Endothelial cell of umbilical vein (primary cell): ENCODE data around the gene APBA2. TPM values are rescaled to one million over a fixed set of nuclear protein-coding genes. Genes with fewer than 3 reads are reported as not detected.

Experiments used
- BruUV-seq: library from RNA; stranded (reverse); fragments of 400-500 nt; replicated peaks from 2 replicates; lab custom pipeline; 2021; lab: Mats Ljungman, UMichigan
- CTCF ChIA-PET: fragments of 300-600, 350-600 bp; sonication (Branson Sonifier 250); formaldehyde crosslinking; loops from one replicate; lab custom pipeline; 2021; ENCODE audit warnings: antibody characterized with exemption, inconsistent platforms; lab: Charles Lee
- POLR2A ChIA-PET: fragments of 300-600, 350-600 bp; sonication (Branson Sonifier 250); formaldehyde crosslinking; loops from one replicate; lab custom pipeline; 2021; ENCODE audit warnings: antibody characterized with exemption, inconsistent platforms; lab: Charles Lee
- DNase-seq: peaks from one replicate; pipeline ENCODE4 v3.0.0-alpha.2; 2011; ENCODE audit warnings: low read depth, low spot score
- FAIRE-seq: peaks from 2 replicates; lab custom pipeline; 2011; peaks lifted over from hg19 to GRCh38; lab: Jason Lieb, UNC
- H2AFZ ChIP-seq: 2 replicates; pipeline ENCODE4 v1.6.0; 2012; ENCODE audit warnings: low read depth, low read length, control low read depth, inconsistent platforms
- H3K27ac ChIP-seq: 2 replicates; pipeline ENCODE4 v1.5.1; 2011; ENCODE audit warnings: low read depth, mild to moderate bottlenecking, control low read depth, low read length, moderate library complexity; ENCODE audit not compliant: insufficient read depth
- H3K27me3 ChIP-seq, 2 experiments: 2 replicates each; pipeline versions ENCODE4 v1.6.0 to v1.6.1; 2011; ENCODE audit warnings: low read length in 2 of 2, mixed read lengths in 1 of 2; ENCODE audit not compliant: control insufficient read depth in 2 of 2, insufficient read depth in 2 of 2
- H3K36me3 ChIP-seq, 2 experiments: 2 replicates in 1 of 2; 3 replicates in 1 of 2; pipeline ENCODE4 v1.5.1; 2011; ENCODE audit warnings: low read length in 2 of 2, mild to moderate bottlenecking in 1 of 2, moderate library complexity in 1 of 2; ENCODE audit not compliant: control insufficient read depth in 2 of 2, insufficient read depth in 2 of 2; ENCODE audit errors: extremely low read depth in 1 of 2
- H3K4me1 ChIP-seq: 3 replicates; pipeline ENCODE4 v1.5.1; 2011; ENCODE audit warnings: mild to moderate bottlenecking, low read length; ENCODE audit not compliant: control insufficient read depth, insufficient read depth; ENCODE audit errors: extremely low read depth
- H3K4me2 ChIP-seq: 2 replicates; pipeline ENCODE4 v1.6.1; 2011; ENCODE audit warnings: low read length, control low read depth, mixed read lengths; ENCODE audit not compliant: insufficient read depth
- H3K4me3 ChIP-seq, 3 experiments: fragments of 200-600 bp in 1 of 3; sonication (generic), shearing (Covaris generic) in 1 of 3; replicated peaks in 1 of 3; 2 replicates each; pipeline ENCODE4 v1.5.1; 2011 to 2016; ENCODE audit warnings: control low read depth in 3 of 3, low read length in 3 of 3, mild to moderate bottlenecking in 2 of 3, inconsistent platforms in 1 of 3, low read depth in 1 of 3, moderate library complexity in 1 of 3; ENCODE audit not compliant: insufficient read depth in 1 of 3
- H3K79me2 ChIP-seq: 2 replicates; pipeline ENCODE4 v1.6.0; 2012; ENCODE audit warnings: low read length, inconsistent platforms; ENCODE audit not compliant: control insufficient read depth, insufficient read depth
- H3K9ac ChIP-seq: replicated peaks from 2 replicates; pipeline ENCODE3; 2011; ENCODE audit warnings: low read length, control low read depth; ENCODE audit not compliant: insufficient read depth; ENCODE audit errors: extremely low read depth
- H3K9me1 ChIP-seq: replicated peaks from 3 replicates; pipeline ENCODE4 v1.6.0; 2011; ENCODE audit warnings: mild to moderate bottlenecking, low read length; ENCODE audit not compliant: control insufficient read depth, insufficient read depth; ENCODE audit errors: extremely low read depth
- H3K9me3 ChIP-seq: replicated peaks from 2 replicates; pipeline ENCODE4 v1.5.1; 2012; ENCODE audit warnings: low read length, inconsistent platforms; ENCODE audit not compliant: control insufficient read depth, insufficient read depth
- H4K20me1 ChIP-seq: replicated peaks from 2 replicates; pipeline ENCODE3; 2011; ENCODE audit warnings: mild to moderate bottlenecking, low read length; ENCODE audit not compliant: control insufficient read depth, insufficient read depth; ENCODE audit errors: extremely low read depth
- CTCF ChIP-seq, 2 donors: IDR thresholded peaks; 1 replicate in 1 of 2; 2 replicates in 1 of 2; pipeline ENCODE4 v1.5.1; 2011; ENCODE audit warnings: low read length in 2 of 2, mild to moderate bottlenecking in 2 of 2, moderate library complexity in 2 of 2, control low read depth in 1 of 2, inconsistent platforms in 1 of 2, low read depth in 1 of 2; ENCODE audit not compliant: insufficient read depth in 1 of 2; ENCODE audit errors: extremely low read depth in 1 of 2
- EZH2 ChIP-seq: IDR thresholded peaks from 2 replicates; pipeline ENCODE4 v1.6.1; 2012; ENCODE audit warnings: borderline replicate concordance, low read depth, mild to moderate bottlenecking, moderate library complexity, low read length, inconsistent platforms; ENCODE audit not compliant: severe bottlenecking
- FOS ChIP-seq: IDR thresholded peaks from 2 replicates; pipeline ENCODE4 v1.6.1; 2011; ENCODE audit warnings: mild to moderate bottlenecking, low read length, moderate library complexity, borderline replicate concordance; ENCODE audit not compliant: insufficient read depth
- GATA2 ChIP-seq: IDR thresholded peaks from 2 replicates; pipeline ENCODE4 v1.7.0; 2011; ENCODE audit warnings: low read depth, mild to moderate bottlenecking, moderate library complexity, mixed read lengths, low read length; ENCODE audit not compliant: insufficient read length, insufficient read depth
- JUN ChIP-seq: IDR thresholded peaks from 2 replicates; pipeline ENCODE4 v1.6.1; 2011; ENCODE audit warnings: borderline replicate concordance, low read depth; ENCODE audit not compliant: insufficient read length, insufficient read depth
- MAX ChIP-seq: IDR thresholded peaks from 2 replicates; pipeline ENCODE4 v1.6.1; 2011; ENCODE audit not compliant: insufficient read depth, insufficient read length
- MYC ChIP-seq: IDR thresholded peaks from one replicate; pipeline ENCODE4 v1.6.1; 2011; ENCODE audit warnings: mild to moderate bottlenecking, low read depth, low read length
- POLR2A ChIP-seq: IDR thresholded peaks from 2 replicates; pipeline ENCODE4 v1.6.1; 2012; ENCODE audit warnings: low read depth, mild to moderate bottlenecking, control low read depth, low read length
- POLR2AphosphoS5 ChIP-seq: IDR thresholded peaks from 2 replicates; pipeline ENCODE4 v1.6.1; 2012; ENCODE audit warnings: low read depth, mild to moderate bottlenecking, control low read depth, low read length, moderate library complexity; ENCODE audit not compliant: insufficient read depth
- dilution Hi-C: fragments of 300-500 bp; cut with MboI; formaldehyde crosslinking; loops from one replicate; pipeline ENCODE4 v1.15.0; 2019; ENCODE audit warnings: low sequenced_read_pairs; ENCODE audit not compliant: extremely low pct_ligation_motif_present
- intact Hi-C: fragments of 100-400 bp; cut with micrococcal nuclease; formaldehyde crosslinking; loops from one replicate; pipeline ENCODE4 v1.10.0; 2022
- polyA plus RNA-seq, 4 experiments: library from polyadenylated mRNA; depleted of rRNA in 3 of 4; stranded (reverse) in 3 of 4; unstranded in 1 of 4; fragments of >200 nt; gene quantifications; 2 replicates each; pipeline versions ENCODE4 v1.2.1 to v1.2.3, GENCODE V29; 2011 to 2012; ENCODE audit warnings: missing spikeins in 1 of 4
- total RNA-seq: library from RNA; stranded (reverse); gene quantifications from 2 replicates; pipeline ENCODE4 v1.2.3, GENCODE V29; 2021

Gene APBA2
- total and polyA plus RNA-seq, 2 donors (not counting 3 experiments of a cell fraction or from before 2014, with no cell fraction given), result 5.7 to 11.1 TPM

- Histone ChIP-seq H3K4me2 (no peak overlapping the region), H3K4me1 (peaks cover 5% of the 10 kb centered on the region), H3K27me3 (no peaks in the 10 kb centered on the region), H3K27ac (no peak overlapping the region), H3K36me3 (no peaks in the 10 kb centered on the region), H3K4me3 (no peak overlapping the region), H4K20me1 (no peaks in the 10 kb centered on the region), H3K9me3 (no peaks in the 10 kb centered on the region), H3K9ac (no peak overlapping the region), H3K9me1 (no peaks in the 10 kb centered on the region), H2AFZ (no peak overlapping the region), H3K79me2 (no peaks in the 10 kb centered on the region)
- CTCF ChIA-PET, result no interaction called here
- intact Hi-C loops, result loop anchor here (10.0 kb wide), 1 partner anchor 58 kb away; no protein-coding TSS in a partner anchor
- dilution Hi-C loops, result no loop called here
- DNase-seq (no peak), FAIRE-seq (no peak)
- no TSS peak for BruUV-seq
- POLR2A ChIA-PET, result no interaction called here
- TF ChIP-seq MYC, result no peak
- no peak for TF ChIP-seq EZH2
- no peak for TF ChIP-seq CTCF (IDR thresholded peaks at IDR 0.05; ENCODE audit: extremely low read depth in 1 of 2, insufficient read depth in 1 of 2, low read depth in 1 of 2, low read length in 2 of 2)
- TF ChIP-seq JUN, result no peak
- TF ChIP-seq FOS, result no peak
- TF ChIP-seq POLR2A, result no peak
- no peak for TF ChIP-seq GATA2
- TF ChIP-seq MAX, result no peak
- no peak for TF ChIP-seq POLR2AphosphoS5
Observed at GRCh38 chr15:29072444-29072843, 186.7 kb downstream of the APBA2 start.
